ENCODE results near the gene GDI1.

The GDI1 gene

DNA sequence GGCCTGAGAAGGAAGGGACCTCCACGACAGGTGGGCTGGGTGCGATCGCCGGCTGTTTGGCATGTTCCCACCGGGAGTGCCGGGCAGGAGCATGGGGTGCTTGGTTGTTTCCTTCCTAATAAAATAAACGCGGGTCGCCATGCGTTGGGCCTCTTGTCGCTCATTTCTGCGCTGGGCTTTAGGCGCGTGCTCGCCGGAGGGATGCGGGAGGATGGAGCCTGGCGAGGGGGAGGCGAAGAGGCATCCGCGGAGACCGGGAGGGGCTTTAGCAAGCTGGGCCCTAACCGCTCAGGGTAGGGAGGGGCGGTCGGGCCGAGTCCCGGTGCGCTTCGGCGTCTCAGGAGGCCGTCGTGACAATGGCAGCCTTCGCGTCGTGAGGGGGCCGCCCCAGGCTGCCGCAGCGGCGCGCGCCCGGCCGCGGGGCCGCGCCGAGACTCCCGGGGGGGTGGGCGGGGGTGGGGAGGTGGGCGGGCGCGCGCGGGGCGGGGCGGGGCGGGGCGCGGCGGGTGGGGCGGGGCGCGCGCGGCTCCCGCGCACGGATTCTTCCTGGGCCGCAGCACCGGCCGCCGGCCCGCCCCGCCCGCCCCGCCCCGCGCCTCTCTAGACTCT is 476 bp upstream of the GDI1 start:
- in situ Hi-C loops (cut with HindIII; ENCODE audit: low sequenced_read_pairs): no loop called here

DNA sequence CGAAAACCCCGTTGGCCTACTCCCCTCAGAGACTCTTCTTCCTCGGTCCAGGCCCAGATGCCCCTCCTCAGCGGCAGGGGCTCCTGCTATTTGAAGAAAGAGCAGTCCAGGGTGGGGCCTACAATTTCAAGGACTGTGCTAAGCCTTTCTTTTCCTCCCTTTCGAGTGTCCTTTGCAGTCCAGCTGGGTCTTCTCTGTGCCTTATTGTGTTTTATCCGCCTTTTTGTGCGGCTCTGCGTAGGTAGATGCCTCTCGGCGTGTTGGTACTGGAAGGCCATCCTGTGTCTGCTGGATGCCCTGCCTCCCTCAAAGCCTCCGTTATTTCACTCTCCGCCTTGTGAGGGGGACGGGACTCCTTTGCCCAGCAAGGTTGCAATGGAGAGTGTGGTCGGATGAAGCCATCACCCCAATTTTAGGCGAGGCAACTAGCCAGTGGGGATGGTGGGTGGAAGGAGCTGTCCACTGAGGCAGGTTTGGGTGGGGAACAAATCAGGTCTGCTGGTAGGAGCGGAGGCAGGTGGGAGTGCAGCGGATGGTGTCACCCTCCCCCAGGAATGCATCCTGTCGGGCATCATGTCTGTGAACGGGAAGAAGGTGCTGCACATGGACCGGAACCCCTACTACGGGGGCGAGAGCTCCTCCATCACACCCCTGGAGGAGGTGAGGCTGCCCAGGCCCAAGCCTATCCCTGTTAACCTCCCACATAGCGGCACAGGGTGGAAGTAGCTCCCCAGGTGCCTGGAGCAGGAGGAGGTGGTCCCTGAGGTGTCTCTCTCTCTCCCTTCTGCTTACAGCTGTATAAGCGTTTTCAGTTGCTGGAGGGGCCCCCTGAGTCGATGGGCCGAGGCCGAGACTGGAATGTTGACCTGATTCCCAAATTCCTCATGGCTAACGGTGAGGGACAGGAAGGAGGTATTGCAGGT is 1.3 kb downstream of the GDI1 start:
- in situ Hi-C loops (cut with HindIII; ENCODE audit: low sequenced_read_pairs): no loop called here

DNA sequence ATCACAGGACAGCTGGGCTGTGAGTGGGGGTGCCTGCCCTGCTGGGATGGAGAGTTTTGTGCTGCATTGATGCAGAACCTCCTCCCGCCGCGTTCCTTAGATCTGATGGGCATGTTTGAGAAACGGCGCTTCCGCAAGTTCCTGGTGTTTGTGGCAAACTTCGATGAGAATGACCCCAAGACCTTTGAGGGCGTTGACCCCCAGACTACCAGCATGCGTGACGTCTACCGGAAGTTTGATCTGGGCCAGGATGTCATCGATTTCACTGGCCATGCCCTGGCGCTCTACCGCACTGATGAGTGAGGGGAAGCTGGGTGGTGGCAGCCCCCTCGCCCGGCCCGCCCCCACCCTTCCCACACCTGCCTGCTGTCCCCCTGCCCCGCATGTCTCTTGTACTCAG is 2.9 kb downstream of the GDI1 start:
- in situ Hi-C loops (cut with HindIII; ENCODE audit: low sequenced_read_pairs): loop anchor here (10.0 kb wide), 1 partner anchor 65 kb away; no protein-coding TSS in a partner anchor

DNA sequence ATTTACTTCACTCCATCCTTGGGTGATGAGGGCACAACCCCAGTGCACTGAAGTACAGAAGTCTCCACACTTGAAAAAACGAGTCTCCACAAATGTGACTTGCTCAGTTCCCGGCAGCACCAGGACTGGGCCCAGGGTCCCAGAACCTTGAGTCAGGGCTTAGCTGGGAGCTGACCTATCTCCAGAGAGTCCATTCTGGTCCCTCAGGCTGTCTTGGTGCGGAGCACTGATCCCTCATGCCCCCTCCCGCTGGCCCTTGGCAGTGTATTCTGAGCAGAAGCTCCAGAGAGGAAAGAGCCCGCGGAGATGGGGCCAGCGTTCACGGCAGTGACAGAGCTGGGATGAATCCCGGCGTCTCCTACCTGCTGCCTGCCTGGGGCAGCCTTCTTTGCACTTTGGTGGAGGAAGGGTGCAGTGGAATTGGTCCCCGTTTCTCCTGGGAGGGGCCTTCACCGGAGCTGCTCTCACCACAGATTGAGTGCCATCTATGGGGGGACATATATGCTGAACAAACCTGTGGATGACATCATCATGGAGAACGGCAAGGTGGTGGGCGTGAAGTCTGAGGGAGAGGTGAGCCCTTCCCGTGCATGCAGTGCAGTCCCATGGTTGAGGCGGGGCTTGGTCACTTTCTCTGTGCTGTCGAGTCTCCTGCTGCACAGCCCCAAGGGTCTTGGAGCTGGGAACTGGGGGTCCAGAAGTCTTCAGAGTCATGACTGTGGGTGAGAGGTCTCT is 3.8 kb downstream of the GDI1 start:
- in situ Hi-C loops (cut with HindIII; ENCODE audit: low sequenced_read_pairs): loop anchor here (10.0 kb wide), 1 partner anchor 64 kb away; no protein-coding TSS in a partner anchor

DNA sequence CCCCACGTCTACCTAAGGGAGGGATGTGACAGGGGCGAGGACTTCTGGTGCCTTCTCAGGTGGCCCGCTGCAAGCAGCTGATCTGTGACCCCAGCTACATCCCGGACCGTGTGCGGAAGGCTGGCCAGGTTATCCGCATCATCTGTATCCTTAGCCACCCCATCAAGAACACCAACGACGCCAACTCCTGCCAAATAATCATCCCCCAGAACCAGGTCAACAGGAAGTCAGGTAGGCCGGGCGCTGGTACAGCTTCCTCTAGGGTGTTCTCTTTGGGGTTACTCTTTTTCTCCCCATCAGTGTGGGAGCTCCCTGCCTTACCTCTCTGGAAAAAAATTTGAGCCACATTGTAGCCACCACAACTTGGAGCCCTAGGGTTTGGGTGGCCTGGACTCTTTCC is 4.6 kb downstream of the GDI1 start:
- in situ Hi-C loops (cut with HindIII; ENCODE audit: low sequenced_read_pairs): loop anchor here (10.0 kb wide), 1 partner anchor 63 kb away; no protein-coding TSS in a partner anchor

DNA sequence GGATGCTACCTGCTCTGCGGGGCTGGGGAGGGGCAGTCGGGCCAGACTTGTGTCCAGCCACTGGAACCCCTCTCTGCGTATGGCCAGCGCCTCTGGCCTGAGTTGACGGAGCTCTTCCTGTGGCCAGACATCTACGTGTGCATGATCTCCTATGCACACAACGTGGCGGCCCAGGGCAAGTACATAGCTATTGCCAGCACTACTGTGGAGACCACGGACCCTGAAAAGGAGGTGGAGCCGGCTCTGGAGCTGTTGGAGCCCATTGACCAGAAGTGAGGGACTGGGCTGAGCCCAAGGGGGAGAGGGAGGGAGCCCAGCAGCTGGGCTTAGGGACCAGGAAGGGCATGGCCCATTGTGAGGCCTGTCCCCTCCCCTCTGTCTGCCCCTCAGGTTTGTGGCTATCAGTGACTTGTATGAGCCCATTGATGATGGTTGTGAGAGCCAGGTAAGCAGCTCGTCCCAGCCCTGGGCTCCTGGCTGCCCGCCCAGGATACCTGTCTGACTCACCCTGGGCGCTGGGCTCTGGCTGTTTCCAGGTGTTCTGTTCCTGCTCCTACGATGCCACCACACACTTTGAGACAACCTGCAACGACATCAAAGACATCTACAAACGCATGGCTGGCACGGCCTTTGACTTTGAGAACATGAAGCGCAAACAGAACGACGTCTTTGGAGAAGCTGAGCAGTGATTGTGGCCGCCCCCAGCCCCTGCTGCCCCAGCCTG is 5.2 kb downstream of the GDI1 start:
- in situ Hi-C loops (cut with HindIII; ENCODE audit: low sequenced_read_pairs): loop anchor here (10.0 kb wide), 1 partner anchor 63 kb away; no protein-coding TSS in a partner anchor

DNA sequence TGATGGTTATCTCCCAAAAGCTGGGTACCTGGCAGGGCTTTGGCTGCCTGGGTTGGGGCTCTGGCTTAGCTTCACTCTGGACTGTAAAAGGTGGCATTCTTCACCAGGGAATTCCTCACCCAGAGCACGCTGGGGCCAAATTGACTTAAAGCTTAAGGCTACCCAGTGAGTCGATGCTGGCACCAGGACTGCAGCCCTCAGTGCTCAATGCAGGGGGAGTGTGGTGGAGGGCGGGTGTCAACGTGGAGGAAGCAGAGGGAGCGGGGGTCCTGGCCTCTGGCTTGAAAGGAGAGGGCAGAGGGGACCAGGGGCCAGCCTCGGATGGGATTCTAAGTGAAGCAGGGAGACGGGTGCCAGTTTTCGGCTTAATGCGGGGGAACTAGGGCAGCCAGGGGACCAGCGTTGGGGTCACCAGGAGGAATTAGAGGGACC is 6.5 kb downstream of the GDI1 start:
- in situ Hi-C loops (cut with HindIII; ENCODE audit: low sequenced_read_pairs): loop anchor here (10.0 kb wide), 1 partner anchor 61 kb away; no protein-coding TSS in a partner anchor

DNA sequence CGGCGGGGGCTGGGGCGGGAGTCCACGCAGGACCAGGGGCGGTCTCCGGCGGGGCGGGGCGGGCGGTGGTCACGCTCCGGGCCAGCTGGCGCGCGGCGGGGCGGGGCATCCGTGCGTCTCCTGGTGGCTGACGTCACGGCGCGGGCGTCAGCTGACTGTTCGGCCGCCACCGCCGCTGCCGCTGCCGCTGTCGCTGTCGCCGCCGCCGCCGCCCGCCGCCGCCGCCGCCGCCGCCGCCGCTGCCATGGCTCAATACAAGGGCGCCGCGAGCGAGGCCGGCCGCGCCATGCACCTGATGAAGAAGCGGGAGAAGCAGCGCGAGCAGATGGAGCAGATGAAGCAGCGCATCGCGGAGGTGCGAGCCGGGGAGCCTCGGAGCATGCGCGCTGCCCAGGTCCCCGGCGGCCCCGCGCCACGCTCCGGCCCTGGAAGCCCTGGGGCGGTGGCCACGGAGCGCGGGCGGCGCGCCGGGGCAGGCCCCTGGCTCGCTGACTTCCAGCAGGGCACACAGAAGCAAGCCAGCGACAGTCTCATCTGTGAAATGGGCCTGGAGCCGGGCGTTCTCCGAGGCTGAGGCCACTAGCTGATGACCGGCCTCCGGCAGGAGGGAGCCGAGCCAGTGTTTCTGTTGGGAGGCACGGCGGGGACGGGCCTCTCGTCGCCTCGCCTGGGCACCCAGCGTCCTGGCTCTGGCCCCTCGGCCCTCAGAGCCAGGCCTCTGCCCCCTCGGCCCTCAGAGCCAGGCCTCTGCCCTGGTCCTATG is 7.2 kb downstream of the GDI1 start, which contains the start of gene FAM50A:
Gene FAM50A, plus strand, starts transcription at position 150 of the 763 bp plus-strand sequence. Its CDS starts 95 bp downstream, at position 245.
- in situ Hi-C loops (cut with HindIII; ENCODE audit: low sequenced_read_pairs): loop anchor here (10.0 kb wide), 1 partner anchor 61 kb away; no protein-coding TSS in a partner anchor

DNA sequence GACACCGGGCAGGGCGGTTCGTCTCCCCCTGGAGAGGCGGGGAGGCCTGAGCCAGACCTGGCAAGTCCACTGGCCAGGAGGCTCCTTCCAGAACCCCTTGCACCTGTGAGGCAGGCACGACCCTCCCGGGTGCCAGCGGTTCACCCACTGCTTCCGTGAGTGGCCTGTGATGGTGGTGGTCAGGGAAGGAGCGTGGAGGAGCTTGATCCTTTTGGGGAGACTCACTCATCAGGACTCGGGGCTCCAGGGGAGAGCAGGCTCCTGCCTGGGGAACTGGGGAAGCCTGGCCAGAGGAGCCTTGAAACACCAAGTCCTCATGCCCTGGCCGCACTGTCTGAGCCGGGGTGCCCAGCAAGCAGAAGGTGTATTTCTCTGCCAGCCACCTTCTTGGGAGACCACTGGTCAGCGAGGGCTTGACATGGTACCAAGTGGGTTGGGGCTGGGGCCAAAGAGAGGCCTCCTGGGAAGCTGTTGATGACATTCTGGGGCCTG is 7.8 kb downstream of the GDI1 start:
- in situ Hi-C loops (cut with HindIII; ENCODE audit: low sequenced_read_pairs): loop anchor here (10.0 kb wide), 1 partner anchor 60 kb away; no protein-coding TSS in a partner anchor

DNA sequence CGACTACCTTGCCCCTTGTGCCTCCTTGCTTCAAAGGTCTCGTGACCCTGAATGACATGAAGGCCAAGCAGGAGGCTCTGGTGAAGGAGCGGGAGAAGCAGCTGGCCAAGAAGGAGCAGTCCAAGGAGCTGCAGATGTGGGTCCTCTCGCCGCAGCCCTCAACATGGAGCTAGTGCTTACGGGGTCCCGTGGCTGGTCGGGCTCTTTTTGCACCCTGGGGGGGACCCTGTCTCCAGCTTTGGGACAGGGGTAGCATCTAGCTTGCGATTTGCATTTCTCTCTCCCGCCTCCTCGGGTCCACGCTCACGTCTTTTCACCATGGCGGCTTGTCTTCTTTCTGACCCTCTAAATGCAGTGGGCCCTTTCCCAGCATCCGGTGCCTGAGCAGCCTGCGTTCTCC is 8.8 kb downstream of the GDI1 start:
- in situ Hi-C loops (cut with HindIII; ENCODE audit: low sequenced_read_pairs): loop anchor here (10.0 kb wide), 1 partner anchor 59 kb away; no protein-coding TSS in a partner anchor

DNA sequence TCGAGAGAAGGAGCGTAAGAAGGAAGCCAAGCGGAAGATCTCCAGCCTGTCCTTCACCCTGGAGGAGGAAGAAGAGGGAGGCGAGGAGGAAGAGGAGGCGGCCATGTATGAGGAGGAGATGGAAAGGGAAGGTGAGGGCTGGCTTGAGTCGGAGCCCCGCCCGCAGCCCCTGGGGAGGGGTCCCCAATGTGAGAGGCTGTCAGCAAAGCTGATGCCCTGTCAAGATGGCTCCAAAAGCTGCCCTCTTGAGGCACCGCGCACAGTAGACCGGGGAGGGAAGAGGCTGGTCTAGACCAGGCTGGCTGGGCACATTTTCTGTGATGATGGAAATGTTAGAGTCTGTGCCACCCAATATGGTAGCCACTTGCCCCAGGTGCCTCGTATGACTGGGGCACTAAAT is 9.5 kb downstream of the GDI1 start:
- in situ Hi-C loops (cut with HindIII; ENCODE audit: low sequenced_read_pairs): loop anchor here (10.0 kb wide), 1 partner anchor 58 kb away; no protein-coding TSS in a partner anchor

DNA sequence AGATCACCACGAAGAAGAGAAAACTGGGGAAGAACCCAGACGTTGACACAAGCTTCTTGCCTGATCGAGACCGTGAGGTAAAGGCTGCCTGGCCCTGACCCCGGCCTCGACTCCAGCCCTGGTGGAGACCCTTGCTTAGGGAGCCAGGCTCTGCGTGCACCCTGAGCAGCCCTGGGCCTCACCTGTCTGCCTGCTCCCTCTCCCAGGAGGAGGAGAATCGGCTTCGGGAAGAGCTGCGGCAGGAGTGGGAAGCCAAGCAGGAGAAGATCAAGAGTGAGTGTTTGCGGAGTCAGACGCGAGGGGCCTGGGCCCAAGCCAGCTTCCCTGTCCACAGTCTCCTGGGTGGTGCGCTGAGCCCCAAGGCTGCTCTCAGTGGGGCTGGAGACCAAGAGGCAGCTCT is 11.5 kb downstream of the GDI1 start:
- in situ Hi-C loops (cut with HindIII; ENCODE audit: low sequenced_read_pairs): loop anchor here (10.0 kb wide), 1 partner anchor 56 kb away; no protein-coding TSS in a partner anchor

DNA sequence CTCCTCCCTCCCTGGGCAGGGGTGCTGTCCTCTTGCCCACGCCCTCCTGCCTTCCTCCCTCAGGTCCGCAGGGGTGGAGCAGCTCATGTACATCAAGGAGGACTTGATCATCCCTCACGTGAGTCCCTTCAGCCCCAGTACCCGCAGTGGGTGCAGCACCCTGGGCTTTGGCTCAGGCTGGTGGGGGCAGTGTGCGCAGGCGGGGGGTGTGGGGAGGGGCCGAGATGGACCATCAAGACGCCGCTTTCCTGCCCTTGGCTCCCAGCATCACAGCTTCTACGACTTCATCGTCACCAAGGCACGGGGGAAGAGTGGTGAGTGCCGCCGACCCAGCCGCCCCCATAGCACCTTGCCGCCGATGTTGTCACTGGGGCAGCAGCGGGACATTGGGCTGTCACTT is 12.7 kb downstream of the GDI1 start:
- in situ Hi-C loops (cut with HindIII; ENCODE audit: low sequenced_read_pairs): loop anchor here (10.0 kb wide), 1 partner anchor 55 kb away; no protein-coding TSS in a partner anchor

DNA sequence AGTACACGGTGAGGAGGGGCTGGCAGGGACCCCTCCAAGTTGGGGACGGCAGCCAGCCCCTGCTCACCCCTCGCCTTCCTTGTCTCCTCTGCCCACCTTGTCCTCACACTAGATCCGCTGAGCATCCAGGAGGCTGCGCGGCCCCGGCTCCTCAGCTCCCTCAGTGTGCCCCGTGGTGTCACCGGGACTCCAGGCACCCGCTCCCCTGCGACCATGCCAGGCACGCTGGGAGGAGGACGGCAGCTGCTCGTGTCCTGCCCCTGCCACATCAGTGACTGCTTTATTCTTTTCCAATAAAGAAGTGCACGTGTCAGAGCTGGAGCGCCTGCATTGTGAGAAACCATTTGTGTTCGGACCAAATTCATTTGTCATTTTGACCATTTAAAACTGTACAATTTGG is 13.4 kb downstream of the GDI1 start:
- in situ Hi-C loops (cut with HindIII; ENCODE audit: low sequenced_read_pairs): no loop called here

DNA sequence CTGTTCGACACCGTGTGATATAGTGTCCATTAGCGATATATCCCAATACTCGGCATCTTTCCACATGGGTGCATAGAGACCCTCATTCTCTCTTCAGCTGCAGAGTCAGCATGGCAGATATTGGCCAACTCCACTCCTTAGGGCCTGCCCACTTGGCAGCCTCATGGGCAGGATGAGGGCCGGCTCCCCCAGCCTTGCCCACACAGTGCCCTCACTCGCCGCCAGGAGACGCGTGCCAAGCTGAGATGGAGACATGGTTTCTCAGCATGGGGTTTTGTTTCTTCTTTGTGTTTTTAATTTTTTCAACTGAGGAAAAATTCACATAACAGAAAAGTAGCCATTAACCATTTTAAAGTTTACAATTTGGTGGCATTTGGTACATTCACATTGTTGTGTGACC is 15.9 kb downstream of the GDI1 start:
- in situ Hi-C loops (cut with HindIII; ENCODE audit: low sequenced_read_pairs): no loop called here

DNA sequence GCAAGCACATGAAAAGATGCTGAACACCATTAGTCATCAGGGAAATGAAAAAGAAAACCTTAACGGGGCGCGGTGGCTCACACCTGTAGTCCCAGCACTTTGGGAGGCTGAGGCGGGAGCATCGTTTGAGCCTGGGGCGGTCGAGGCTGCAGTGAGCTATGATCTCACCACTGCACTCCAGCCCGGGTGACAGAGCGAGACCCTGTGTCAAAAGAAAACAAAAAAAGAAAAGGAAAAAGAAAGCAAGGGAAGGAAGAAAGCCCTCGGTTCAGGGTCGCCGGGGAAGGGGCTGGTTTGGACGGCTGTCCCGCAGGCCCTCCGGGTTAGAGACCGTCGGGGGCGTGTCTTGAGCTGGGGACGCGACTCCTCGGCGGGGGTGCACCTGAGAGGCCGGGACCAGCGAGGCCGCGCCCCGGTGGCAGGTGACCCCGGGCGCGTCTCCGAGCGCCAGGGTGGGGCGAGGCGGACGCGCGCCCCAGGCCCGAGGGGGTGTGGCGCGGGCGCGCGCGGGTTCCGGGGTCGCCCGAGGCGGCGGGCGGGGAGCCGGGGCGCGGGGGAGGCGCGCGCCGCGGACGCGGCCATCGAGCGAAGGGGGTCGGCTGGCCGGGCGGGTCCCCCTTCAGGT is 20.6 kb downstream of the GDI1 start:
- in situ Hi-C loops (cut with HindIII; ENCODE audit: low sequenced_read_pairs): no loop called here

DNA sequence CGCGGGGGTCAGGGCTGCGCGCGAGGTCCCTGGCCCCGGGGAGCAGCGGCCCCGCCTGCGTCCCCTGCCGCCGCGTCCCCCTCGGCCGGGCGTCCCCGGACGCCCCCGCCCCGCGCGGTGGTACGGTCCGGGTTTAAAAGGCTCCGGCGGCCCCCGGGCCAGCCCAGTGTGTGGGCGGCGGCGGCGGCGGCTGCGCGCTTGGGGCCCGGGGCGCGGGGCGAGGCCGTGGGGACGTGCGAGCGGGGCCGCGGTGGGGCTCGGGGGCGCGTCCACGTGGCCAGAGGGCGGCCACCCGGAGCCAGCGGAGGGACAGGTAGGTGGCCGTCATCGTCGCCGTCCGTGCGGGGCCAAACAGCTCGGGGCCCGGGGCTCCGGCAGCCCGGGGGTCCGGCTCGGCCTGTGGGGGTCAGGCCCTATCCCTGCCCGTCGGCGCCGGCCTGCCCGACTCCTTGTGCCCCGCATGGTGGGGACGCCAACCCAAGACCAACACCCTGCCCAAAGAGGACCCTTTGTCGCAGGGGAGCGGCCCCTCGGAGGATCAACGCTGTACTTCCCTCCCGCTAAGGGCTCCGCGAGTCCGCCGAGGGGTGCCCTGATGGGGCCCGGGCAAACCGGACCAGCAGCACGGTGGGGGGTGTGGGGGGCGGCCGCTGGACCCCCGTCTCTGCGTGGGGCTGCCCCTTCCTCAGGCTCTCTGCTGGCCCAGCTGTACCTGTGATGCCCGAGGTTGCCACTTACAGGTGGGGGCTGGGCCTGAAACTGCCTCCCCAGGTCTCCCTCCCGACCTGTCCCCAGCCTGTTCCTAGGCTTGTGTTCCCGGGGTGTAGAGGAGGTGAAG is 21.4 kb downstream of the GDI1 start, which contains the start of gene PLXNA3:
Gene PLXNA3, plus strand, starts transcription at position 166 of the 838 bp plus-strand sequence. CDS start 1,903 bp downstream, outside the sequence.
- in situ Hi-C loops (cut with HindIII; ENCODE audit: low sequenced_read_pairs): no loop called here
